ENCODE data around the gene ITK. TPM values are rescaled to one million over a fixed set of nuclear protein-coding genes. Genes with fewer than 3 reads are reported as not detected.

Gene ITK
- total RNA-seq, 1 donor from 2014 or later = not detected

- Mint-ChIP-seq H3K9me3 (ENCODE audit: low read depth) (no peaks in the 10 kb centered on the region), H3K36me3 (ENCODE audit: insufficient read depth) (no peaks in the 10 kb centered on the region), H3K27me3 (peaks cover 3% of the 10 kb centered on the region), H3K4me3 (ENCODE audit: low read depth) (no peak overlapping the region), H3K4me1 (ENCODE audit: low read depth) (peaks cover 9% of the 10 kb centered on the region), H3K27ac (no peak overlapping the region)
- no peak for DNase-seq (ENCODE audit: low spot score, unreplicated experiment)
- no peak for TF ChIP-seq CTCF (IDR thresholded peaks at IDR 0.05; ENCODE audit: unreplicated experiment)
Observed at GRCh38 chr5:157269761-157270272, 89.2 kb downstream of the ITK start.

- Mint-ChIP-seq H3K27ac (no peak overlapping the region), H3K9me3 (ENCODE audit: low read depth) (no peaks in the 10 kb centered on the region), H3K36me3 (ENCODE audit: insufficient read depth) (peaks cover 1% of the 10 kb centered on the region), H3K4me3 (ENCODE audit: low read depth) (no peak overlapping the region), H3K4me1 (ENCODE audit: low read depth) (peaks cover 9% of the 10 kb centered on the region), H3K27me3 (peaks cover 3% of the 10 kb centered on the region)
- TF ChIP-seq CTCF (IDR thresholded peaks at IDR 0.05; ENCODE audit: unreplicated experiment) = no peak
- no peak for DNase-seq (ENCODE audit: low spot score, unreplicated experiment)
Observed at GRCh38 chr5:157270771-157271170, 90.1 kb downstream of the ITK start.

DNA sequence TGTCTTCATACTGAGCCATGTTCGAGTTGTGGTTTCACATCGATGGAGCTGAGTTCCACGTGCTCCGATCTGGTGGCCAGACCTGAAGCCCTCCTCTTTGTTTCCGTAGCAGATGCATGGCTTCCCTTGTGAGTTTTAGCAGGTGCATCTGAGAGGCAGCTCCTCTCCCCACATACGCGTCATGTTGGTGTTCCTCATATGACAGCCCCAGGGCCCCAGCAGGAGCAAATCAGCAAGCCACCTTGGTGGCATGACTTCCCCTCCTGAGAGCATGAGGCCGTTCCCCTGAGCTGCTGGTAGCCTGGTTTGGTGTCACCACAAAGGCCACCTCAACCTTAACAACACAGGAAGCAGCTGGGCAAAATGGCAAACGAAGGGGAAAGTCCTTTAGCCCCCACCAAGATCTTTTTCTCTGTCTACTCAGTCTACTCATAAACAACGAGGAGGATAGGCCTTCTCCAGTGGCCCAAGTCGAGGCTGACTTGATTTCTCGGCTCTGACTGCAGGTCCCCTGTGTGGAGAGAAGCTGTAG is 91.2 kb downstream of the ITK start:
- H3K4me1 Mint-ChIP-seq (ENCODE audit: low read depth) = peaks cover 9% of the 10 kb centered on the region
- no peak for DNase-seq (ENCODE audit: low spot score, unreplicated experiment)
- H3K36me3 Mint-ChIP-seq (ENCODE audit: insufficient read depth) = peaks cover 1% of the 10 kb centered on the region
- no peak for TF ChIP-seq CTCF (IDR thresholded peaks at IDR 0.05; ENCODE audit: unreplicated experiment)
- no peak overlapping the region for H3K27ac Mint-ChIP-seq
- H3K9me3 Mint-ChIP-seq (ENCODE audit: low read depth) = no peaks in the 10 kb centered on the region
- H3K4me3 Mint-ChIP-seq (ENCODE audit: low read depth) = no peak overlapping the region
- H3K27me3 Mint-ChIP-seq = peaks cover 3% of the 10 kb centered on the region

DNA sequence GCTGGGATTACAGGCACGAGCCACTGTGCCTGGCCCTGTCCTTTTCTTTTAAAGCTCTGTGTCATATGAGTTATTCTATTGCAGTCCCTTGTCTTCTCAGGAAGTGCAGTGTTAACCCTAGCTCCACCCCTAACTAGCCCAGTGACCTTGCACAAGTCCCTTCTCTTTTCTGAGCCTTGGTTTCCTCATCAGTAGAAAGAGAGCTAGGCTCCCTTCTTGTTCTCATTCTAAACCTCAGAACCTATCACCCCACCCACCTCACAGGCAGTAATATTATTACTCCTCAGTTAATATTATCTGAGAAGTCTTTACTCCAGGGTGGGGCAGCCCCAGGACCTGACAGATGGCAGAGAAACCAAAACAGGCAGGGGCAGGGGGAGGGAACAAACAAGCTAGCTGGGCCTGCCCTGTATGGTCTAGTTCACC is 92.5 kb downstream of the ITK start:
- Mint-ChIP-seq H3K9me3 (ENCODE audit: low read depth) (no peaks in the 10 kb centered on the region), H3K4me3 (ENCODE audit: low read depth) (no peak overlapping the region), H3K4me1 (ENCODE audit: low read depth) (peaks cover 7% of the 10 kb centered on the region), H3K27ac (no peak overlapping the region), H3K27me3 (no peaks in the 10 kb centered on the region), H3K36me3 (ENCODE audit: insufficient read depth) (peaks cover 1% of the 10 kb centered on the region)
- no peak for DNase-seq (ENCODE audit: low spot score, unreplicated experiment)
- no peak for TF ChIP-seq CTCF (IDR thresholded peaks at IDR 0.05; ENCODE audit: unreplicated experiment)

- no peaks in the 10 kb centered on the region for H3K27me3 Mint-ChIP-seq
- no peak overlapping the region for H3K27ac Mint-ChIP-seq
Observed at GRCh38 chr5:157275403-157275802, 94.8 kb downstream of the ITK start.

More at GRCh38 chr5:157275403-157275802, 94.8 kb downstream of the ITK start:
- Mint-ChIP-seq H3K36me3 (ENCODE audit: insufficient read depth) (peaks cover 1% of the 10 kb centered on the region), H3K9me3 (ENCODE audit: low read depth) (no peaks in the 10 kb centered on the region), H3K4me1 (ENCODE audit: low read depth) (peaks cover 6% of the 10 kb centered on the region), H3K4me3 (ENCODE audit: low read depth) (no peak overlapping the region)
- no peak for TF ChIP-seq CTCF (IDR thresholded peaks at IDR 0.05; ENCODE audit: unreplicated experiment)
- no peak for DNase-seq (ENCODE audit: low spot score, unreplicated experiment)
